Islet precursor cell (in vitro differentiated cells): Measurements from ENCODE around the gene THADA.
"Not testable (repeated sequence)": the region's sequence is repeated elsewhere in the genome, so short reads cannot be mapped to it uniquely, and the experiment has no call there.

Source experiments
- DNase-seq: peaks from one replicate; pipeline ENCODE4 v3.0.0-alpha.2; 2018

Gene THADA

GRCh38 chr2:43410055-43410604 is 185.7 kb downstream of the THADA start:
- no peak for DNase-seq

DNA sequence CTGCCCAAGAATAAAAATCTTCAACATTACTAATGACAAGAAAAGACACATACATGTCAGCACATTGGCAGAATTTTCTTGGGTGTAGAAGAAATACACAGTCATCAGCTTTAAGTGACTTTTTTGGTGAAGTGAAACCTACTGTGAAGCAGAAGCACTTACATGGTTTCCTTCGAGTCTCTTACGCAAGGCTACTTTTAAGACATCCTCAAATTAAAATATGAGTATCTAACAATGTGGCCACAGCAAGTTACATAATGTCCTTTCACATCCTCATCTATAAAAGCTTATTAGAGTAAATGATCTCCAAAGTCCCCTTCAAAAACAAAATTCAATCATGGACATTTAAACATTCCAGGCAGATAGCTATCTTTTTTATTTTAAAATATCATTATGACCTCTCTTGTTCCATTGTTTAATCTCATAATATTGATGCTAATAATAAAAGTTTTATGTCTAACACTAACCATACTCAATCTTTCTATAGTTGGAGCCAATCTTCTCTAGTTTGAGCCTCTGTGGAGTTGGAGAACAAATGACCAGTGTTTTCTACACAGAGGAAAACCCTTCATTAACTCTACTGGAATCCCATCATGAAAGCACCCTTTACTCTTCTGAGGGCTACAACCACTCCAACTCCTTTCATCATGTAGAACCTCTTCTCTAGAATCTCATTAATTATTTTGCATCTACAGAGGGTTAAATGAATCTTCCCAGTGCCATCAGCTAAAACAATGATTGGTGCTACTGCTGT is 187.3 kb downstream of the THADA start:
- no peak for DNase-seq

GRCh38 chr2:43407935-43408334 is 187.9 kb downstream of the THADA start:
- DNase-seq = no peak

GRCh38 chr2:43406651-43407279 is 189.1 kb downstream of the THADA start:
- DNase-seq = peak; percentile 63

- DNase-seq = peak; percentile 56
These were observed 190.0 kb downstream of the THADA start for GRCh38 chr2:43405829-43406228.

- no peak for DNase-seq
These were observed 193.3 kb downstream of the THADA start for GRCh38 chr2:43402452-43402937.

DNA sequence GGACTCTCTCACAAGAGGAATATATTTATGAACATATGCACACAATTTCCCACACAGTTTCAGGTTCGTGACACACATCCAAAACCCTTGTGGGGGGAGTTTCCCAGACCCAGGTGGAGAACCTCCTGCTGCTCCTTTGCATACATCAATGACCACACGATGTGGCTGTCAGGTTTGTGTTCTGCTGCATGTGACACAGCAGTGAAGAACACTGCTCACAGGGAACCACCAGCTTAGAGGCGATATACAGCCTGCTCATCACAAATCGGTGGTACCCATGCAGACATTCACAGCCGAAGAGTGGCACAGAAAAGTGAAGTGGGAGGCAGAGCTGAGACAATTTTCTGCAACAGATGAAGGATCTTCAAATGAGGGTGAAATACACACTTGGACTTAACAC is 193.8 kb downstream of the THADA start:
- DNase-seq = no peak

DNA sequence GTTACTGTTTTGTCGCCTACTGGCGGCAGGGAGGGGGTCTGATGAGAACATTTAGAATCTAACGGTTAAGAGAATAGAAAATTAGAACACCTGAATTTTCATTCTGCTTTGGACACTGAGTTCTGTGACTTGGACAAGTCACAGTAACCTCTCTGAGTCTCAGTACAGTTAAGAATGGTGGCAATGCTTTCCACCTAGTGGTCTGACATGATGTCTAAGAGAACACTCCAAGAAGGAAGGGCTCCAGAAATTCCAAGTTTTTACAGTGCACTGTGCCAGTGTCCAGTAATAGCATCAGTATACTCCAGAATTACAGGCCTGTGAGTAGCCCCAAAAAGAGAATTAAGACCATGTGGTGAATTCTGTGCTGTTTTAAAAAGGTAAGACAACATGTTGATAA is 195.3 kb downstream of the THADA start:
- DNase-seq = no peak

GRCh38 chr2:43399515-43400264 is 196.1 kb downstream of the THADA start:
- no peak for DNase-seq

- DNase-seq = no peak
These were observed 196.7 kb downstream of the THADA start for GRCh38 chr2:43399098-43399497.

DNA sequence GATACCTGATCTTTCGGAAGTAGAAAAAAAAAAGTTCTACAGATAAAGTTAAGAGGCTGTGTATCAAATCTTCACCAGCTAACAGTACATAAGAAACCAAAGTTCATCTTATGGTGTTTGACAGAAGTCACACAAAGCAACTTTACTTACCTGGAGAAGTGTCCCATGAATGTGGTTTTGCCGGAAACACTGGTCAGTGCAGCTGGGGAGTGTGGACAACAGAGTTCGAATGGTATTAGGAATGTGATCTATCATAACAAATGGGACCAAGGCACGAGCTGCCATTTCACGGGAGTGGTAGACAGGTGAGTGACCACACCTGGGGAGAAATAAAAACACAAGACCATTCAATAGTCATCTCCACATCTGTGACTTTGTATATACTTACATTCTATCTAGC is 198.0 kb downstream of the THADA start:
- DNase-seq = no peak

GRCh38 chr2:43397411-43397810 is 198.4 kb downstream of the THADA start:
- no peak for DNase-seq

- not testable (repeated sequence) for DNase-seq
These were observed 199.5 kb downstream of the THADA start for GRCh38 chr2:43396344-43396743.

GRCh38 chr2:43393918-43394317 is 201.9 kb downstream of the THADA start:
- no peak for DNase-seq

GRCh38 chr2:43391878-43392215 is 204.0 kb downstream of the THADA start:
- DNase-seq = no peak

DNA sequence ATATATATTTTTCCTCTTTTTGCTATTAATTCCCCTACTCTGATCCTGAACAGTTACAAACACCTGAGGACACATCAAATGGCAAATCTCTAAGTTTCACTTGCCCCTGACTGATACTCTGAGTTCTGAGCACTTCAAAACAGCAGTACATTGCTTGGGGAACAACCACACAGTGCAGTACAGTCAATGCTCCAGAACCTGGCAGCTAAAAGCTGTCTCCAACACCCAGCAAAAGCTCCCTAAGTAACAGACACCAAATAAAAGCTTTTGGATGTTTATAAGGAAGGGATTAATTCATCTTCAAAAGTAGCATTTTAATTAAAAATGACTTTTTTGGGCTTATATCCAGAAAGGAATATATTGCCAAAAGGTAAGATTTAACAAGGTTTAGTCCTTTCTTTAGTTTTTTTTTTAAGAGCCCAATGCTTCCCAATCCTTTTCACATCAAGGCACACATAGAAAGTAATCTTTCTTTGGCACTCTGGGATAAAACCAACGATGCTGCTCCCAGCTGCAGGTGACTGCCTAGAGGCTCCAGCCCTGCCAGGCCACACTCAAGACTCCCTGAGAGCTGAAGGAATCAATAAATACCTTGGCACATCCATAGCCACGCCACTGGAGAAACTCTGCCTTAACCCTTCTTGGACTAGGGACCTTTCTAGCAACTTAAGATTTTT is 204.5 kb downstream of the THADA start:
- DNase-seq = no peak

GRCh38 chr2:43389581-43390466 is 206.0 kb downstream of the THADA start:
- no peak for DNase-seq

GRCh38 chr2:43388371-43388770 is 207.5 kb downstream of the THADA start:
- DNase-seq = no peak

DNA sequence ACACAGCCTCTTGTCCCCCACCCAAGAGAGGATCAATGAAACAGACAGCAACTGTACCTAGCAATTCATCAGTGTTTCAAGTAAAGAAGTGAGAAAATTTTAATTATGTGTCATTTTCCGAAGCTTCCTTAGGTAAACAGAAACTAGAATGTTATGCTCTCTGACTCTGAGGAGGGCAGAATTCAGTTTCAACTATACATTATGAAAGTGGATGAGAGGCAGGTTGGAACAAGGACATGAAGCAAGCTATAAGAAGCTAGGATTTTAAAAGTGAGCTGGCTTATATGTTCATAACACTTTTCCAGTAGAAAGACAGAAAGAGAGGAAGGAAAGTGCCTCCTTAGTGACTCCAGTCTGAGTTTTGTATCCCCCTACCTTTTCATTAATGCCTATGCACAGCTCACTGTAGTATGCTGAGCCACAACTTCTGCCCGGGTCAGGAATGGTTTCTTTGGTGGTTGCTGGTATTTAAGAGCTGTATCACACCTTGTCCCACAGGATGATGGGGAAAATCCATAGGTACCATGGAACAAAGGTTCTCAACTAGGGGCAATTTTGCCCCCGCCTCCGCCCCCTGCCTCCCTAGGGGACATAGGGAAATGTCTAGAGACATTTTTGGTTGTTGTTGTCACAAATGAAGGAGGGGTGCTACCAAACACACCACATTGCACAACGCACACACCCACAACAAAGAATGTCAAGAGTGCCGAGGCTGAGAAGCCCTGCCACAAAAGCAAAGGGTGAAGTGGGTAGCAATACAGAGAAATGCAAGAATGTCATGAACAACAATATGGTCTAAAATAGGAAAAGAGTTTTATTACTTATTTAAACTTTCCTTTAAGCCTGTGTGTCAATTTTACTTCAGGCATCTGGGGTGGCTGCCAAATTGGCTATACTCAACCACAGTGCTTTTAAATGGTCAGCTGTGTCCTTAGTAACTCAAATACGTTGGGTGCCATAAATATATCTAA is 208.5 kb downstream of the THADA start:
- DNase-seq = no peak

- not testable (repeated sequence) for DNase-seq
These were observed 209.2 kb downstream of the THADA start for GRCh38 chr2:43386679-43387078.

GRCh38 chr2:43384143-43384542 is 211.7 kb downstream of the THADA start:
- no peak for DNase-seq
